Effector CD8-positive, alpha-beta T cell (primary cell): ENCODE results near the gene TXNRD2.
"Not testable (repeated sequence)": the region's sequence is repeated elsewhere in the genome, so short reads cannot be mapped to it uniquely, and the experiment has no call there.

Experiments
- DNase-seq: peaks from one replicate; lab custom pipeline; 2025; lab: John Stamatoyannopoulos, UW

TXNRD2 gene

DNA sequence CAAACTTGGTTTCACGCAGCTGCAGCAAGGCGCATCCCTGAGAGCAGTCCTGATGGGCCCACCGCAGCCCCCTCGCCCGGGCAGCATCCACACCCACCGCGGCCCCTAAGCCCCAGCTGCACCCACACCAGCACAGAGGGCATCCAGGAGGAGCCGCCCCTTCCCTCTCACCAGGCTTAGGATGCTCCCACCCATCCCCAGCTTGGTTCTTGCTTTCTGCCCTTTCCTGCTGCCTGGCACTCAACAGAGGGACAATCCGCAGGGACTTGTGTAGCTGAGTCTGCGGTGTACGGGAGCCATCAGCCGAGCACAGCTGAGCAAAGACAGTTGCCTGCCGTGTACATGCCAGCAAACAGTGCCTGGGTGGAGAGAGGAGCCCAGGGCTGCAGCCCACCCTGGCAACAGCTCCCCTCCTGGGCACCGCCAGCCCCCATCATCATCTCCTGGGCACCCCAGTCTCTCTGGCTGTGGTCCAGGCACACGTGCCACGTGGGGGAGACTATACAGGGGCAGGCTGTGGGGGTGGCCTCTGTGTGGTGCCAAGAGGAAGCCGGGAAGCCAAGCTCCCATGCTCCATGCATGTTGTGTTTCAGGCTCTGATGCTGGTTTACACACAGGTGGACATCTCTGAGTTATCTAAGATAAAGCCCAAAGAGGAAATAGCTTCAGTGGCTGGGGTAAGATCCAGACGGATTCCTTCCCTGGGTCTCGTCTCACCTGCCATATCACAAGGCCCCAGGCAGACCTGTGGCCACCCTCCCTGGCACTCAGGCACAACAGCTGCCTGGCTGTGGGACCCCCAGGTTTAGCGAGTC is 50.9 kb downstream of the TXNRD2 start:
- no peak for DNase-seq

DNA sequence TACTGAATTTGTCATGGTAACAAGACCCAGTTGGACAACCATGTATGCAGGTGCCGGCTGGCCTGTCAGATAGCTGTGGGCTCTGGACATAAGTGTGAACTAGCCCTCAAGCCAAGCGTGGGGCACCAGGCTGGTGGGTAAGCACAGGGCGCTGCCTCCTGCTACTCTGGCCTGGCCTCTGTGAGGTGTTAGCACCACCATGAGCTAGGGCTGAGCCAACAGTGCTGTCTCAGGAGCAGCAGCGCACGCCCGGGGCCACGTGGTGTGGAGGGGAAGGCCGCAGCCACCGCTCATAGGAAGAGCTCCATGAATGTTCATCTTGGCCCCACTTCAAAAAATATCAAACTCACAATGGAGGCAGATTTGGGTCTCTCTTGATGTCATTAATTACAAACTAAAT is 51.7 kb downstream of the TXNRD2 start:
- DNase-seq = no peak

DNA sequence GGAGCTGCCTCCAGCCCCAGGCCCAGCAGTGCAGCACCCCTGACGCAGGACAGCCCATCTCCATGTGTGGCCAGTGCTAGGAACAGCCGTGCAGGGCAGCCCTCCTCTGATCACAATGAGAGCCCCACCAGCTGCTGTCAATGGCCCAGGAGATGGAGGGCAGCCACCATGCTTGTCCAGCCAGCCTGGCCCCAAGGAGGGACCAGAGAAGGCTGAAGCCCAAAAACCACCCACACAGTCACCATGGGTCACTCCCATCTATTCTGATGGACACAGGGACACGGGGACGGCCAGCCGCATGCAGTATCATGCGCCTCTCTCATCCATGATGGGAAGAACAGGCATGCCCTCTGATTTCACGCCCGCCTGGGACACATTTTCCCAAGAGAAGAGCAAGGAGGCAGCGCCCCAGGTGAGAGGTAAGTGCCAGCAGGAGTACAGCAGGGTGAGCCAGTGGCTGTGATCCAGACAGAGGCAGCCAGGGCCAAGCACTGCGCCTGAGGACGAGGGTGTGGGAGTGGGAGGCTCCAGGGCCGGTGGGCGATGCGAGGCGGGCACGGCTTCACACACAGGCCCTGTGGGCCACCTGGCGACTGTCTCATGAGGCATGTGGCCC is 53.4 kb downstream of the TXNRD2 start:
- DNase-seq = no peak

DNA sequence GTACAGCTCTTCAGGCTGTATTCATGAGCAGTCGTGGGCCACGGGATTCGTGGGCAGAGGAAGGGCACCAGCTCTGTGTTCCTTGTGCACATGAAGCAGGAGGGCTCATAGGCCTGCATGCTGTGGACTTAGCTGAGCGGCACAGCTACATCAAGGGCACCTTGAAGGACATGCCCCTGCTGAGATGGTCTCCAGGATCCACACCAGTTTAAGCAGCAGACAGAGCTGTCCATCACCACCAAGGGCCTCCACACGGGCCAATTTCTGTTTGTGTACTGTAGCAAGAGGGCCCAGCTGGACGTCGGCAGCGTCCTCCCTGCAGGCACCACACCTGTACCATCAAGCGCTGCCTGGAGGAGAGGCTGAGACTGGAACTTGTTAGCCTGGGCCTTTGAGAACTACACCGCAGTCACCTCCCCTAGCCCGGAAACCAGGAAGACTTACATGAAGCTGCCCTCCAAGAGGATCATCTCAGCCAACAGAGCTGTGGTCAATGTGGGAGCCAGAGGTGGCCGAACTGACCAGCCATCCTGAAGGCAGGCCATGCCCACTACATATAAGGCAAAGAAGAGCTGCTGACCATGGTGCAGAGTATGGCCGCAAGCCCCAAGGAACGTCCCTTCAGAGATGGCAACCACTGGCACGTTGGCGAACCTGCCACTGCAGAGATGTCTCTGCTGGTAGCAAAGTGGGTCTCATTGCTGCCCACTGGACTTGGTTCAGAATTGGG is 54.2 kb downstream of the TXNRD2 start:
- no peak for DNase-seq

DNA sequence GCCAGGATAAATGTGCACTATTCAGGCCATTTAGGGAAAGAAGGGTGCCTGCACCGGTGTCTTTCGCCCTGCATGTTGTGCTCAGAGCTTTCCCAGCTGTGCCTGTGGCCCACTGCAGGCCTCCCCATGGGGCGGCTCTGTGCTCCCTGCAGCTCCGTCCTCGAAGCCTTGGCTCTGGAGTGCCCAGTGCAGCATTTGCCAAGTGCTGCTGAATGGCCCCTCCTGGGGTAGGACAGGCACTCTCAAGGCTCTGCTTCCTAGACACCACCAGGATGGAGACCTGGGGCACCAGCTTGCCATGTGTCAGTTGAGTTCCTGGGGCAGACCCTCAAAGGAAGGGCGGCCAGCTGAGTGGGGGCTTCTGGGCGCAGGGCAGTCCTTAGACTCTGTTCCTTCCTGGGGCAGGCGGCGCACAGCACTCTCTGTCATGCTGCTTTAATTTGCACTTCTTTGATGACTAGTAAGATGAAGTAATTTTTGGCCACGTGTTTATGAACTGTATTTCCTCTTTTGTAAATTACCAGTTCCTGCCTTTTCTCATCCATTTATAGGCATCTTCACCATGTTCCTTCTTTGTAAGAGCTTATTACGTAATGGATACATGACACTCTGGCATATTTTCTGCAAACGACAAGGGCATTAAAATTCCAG is 54.9 kb downstream of the TXNRD2 start:
- no peak for DNase-seq

DNA sequence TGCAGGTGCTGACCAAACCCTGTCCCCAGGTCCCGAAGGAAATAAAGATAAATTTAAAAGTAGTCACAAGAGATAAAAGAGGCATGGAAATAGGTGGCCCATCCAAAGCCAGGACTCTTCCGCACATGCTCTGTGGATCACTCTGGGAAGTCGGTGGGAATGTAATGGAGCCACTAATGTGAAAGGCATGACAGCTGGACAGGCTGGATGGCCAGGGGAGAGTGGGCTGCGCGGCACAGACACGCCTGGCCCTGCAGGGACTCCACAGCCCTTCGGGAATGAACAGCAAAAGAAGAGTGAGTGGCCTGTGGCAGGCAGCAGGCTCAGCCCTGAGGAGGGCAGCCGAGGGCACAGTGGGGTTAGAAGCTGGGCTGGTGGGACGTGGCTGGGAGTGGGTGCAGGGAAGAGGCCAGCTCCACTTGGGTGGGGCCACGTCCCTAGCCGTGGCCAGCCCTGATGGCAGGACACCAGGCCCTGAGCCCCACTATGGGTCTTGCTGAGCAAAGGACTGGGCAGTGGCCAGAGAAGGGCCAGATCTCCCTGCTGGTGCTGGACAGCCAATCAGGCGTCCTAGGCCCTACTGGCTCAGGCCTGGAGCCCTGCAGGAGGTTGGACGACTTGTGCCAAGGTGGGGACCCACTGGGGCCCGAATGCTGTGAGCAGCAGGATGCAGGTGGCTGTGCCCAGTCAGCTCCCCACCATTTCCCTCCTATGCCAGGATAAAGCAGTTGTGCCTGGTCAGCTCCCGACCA is 55.6 kb downstream of the TXNRD2 start:
- DNase-seq = no peak

DNA sequence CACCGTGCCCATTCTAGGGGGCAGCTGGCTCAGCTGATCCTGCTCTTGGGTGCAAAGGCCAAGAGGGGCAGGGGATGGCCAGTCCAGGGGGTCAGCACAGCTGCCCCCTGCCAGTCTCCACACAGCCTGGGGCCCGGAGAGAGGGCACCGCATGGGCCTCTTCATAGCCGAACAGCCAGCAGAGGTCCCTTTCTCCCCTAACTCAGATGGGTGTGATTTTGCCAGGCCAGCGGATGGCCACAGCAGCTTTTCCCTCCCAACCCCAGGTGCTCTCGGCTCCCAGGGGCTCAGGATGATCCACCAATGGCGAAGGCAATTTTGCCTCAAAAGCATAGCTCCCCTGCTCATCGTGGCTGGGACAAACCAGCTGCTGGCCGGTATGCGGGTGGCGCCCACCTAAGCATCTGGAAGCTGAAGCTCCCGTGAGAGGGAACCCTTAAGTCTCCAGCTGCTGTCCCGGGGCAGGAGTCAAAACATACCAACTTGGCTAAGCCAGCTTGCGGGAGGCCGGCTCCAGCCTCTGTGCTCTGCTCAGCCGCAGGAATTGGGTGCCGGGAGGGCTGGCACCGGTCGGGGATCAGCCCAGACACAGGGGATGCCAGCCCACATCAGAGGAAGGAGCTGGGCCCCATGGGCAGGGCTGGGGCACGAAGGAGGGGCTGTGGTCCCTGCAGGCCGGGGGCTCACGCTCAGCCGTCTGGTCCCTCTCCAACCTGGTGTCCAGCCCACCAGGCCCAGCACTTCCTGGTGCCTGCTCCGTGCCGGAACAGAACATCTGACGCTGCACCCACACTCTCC is 56.5 kb downstream of the TXNRD2 start:
- DNase-seq = no peak

DNA sequence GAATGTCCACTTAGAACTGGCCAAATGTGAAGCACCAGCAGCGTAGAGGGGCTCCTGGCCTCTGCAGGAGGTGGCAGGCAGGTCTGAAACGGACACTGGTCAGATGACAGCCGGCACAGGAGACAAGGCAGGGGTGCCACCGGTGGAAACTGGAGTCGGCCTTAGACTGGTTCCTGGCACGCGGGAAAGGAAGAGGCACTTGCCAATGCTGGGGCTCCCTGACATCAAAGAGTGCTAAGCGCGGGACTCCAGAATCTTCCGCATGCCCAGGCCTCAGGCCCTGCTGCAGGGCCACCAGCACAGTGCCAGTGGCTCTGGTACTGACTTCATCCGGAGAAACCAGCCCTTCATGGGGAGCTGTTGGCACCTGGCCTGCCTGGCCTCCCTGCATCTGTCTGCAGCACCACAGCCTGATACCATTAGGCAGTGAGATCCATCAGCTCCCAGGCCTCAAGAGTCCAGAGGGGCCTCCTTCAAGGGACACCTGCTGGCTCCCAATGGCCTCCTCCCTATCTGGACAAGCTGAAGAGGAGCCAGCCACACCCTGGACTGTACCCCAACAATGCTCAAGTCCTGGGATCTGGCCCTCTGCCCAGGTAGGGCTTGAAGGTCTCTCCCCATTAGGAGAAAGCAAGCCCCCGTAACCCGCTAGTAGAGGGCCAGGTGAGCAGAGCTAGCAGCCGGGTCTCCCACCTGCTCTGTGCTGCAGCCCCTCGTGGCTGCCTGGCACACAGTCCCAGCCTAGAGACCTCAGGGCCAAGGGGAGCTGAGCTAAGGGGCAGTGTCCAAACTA is 57.3 kb downstream of the TXNRD2 start:
- DNase-seq = no peak

DNA sequence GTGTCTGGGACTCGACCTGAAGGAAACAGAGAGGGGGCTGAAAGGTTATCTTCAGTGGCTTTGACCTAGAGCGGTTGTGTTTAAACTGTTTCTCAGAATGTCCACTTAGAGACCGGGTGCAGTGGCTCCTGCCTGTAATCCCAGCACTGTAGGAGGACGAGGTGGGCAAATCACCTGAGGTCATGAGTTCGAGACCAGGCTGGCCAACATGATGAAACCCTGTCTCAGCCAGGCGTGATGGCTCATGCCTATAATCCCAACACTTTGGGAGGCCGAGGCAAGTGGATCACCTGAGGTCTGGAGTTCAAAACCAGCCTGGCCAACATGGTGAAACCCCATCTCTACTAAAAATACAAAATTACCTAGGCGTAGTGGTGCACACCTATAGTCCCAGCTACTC is 58.2 kb downstream of the TXNRD2 start:
- DNase-seq = not testable (repeated sequence)

DNA sequence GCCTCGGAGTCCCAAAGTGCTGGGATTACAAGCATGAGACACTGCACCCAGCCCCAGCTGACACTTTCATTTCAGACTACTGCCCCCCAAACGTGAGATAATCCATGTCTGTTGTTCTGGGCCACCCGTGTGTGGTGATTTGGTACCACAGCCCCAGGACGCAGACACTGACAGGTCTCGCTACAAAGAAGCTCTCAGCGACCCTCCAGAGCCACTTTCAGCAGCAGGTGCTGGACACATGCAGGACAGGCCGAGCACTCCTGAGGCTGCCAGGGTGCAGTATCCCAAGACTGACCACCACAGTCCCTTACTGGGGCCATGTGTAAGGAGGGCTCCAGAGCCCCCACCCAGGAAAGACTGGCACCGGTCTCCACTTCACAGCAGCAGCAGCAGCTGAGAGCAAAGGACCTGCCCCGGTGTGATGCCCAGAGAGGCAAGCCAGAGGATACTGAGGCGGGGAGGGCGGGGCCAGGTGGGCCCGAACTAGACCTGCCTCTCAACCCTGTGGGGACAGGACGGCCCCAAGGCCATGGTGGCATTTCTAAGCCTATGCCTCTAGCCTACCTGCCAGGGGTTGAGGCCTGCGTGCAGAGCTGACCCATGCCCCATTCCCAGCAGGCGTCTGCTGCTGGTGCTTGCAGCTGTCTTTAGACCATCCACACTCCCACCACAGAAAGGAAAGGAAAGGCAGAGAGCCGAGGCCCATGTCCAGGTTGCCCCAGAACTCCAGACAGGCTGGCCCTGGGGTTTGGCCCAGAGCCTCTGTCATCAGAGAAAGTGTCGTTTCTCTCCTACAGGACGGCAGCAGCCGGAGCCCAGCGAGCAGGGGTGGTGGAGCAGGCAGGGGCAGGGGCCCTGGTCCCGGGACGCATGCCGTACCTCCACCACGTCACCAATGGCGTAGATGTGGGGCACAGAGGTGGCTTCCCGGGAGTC is 58.9 kb downstream of the TXNRD2 start:
- no peak for DNase-seq

DNA sequence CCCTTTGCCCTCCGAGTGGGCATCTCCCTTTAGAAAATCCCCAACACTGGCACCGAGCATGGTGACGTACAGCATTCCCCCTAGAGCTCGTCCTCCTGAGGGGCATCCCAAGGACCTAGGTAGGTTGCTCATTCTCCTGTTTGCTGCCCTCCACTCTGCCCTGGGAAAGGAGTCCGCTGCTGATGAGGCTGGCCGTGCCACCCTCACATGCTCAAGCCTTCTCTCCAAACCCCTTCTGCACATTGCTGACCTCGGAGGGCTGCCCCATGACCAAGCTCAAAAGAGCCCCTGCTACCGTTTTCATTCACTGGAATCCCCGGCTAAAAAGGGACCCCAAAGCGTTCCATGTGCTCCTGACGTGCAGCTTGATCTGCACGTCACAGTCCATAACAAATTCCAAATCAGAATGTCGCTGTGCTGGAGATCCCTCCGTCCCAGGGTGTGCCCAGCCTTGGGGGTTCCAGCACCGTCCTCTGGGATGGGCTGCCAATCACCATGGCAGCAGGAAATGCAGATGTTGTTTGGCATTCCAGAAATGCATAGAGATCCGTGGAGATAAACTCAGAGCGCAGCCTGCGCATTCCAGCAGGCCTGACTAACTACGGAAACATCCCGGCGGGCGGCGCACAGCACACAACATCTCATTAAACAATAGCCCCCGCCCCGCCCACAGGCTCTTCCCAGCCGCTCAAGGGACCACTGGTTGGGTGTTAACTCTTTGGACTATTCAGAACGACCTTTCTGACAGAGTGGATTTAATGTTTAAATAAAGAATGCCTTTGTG is 60.6 kb downstream of the TXNRD2 start:
- DNase-seq = no peak

DNA sequence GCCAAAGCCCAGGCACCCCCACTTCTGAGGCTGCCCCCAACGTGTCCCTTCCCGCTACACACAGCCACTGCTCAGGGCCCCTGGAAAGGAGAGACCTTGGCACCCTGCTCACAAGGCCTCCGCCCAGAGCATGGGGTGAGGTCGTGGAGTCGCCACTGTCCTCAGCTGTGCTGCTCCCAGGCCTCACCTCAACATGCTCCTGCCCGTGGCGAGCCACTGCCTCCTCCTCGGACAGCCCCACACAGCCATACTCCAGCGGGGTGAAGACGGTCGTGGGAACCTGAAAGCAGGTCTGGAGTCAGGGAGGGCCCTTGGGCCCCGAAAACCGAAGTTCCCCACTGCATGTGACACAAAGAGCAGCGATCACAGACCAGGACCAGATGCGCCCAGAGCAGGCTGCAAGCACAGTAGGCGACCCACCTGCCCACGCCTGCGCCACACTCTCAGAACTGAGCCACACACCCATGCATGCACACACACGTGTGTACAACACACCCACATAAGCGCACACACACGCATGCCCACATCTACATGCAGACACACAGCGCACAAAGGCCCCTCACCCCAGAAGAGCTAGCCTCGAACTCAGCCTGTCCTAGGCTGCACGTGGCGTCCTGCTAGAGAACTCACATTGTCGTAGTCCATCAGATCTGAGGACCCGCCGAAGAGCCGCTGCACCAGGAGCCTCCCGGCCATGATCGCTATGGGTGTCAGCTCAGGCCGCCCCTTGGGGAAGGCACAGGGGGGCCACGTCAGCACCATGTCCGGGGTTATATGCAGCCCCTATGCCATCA is 61.4 kb downstream of the TXNRD2 start:
- no peak for DNase-seq

DNA sequence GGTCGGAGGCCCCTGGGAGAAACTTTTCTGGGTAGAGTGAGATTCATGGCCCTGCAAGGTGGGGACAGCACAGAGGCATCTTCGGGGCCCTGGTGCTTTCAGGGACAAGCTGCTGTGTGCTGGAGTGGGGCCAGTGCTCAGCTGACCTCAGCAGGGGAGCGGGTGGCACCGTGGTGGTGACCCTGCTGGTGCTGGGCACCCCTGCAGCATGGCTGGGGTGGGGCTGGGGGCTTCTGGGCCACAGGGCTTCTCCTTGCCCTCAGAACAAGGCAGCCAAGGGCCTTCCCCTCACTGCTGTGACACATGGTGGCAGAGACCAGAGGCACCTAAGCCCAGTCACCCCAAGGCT is 62.0 kb downstream of the TXNRD2 start:
- no peak for DNase-seq

DNA sequence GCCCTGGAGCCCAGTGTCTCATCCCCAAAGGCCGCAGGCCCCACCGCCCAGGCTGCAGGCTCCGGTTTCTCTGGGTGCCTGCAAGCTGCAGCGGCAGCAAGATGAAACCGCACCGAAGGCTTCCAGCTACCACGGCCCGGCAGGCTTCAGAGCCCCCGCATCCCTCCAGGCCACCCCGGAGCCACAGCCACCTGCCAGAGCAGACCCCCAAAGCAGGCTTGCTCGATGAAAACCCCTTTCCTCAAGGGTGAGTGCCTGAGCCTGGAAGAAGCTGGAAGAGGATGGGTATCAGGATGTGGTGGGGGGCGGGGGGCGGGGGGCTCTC is 62.4 kb downstream of the TXNRD2 start:
- no peak for DNase-seq

DNA sequence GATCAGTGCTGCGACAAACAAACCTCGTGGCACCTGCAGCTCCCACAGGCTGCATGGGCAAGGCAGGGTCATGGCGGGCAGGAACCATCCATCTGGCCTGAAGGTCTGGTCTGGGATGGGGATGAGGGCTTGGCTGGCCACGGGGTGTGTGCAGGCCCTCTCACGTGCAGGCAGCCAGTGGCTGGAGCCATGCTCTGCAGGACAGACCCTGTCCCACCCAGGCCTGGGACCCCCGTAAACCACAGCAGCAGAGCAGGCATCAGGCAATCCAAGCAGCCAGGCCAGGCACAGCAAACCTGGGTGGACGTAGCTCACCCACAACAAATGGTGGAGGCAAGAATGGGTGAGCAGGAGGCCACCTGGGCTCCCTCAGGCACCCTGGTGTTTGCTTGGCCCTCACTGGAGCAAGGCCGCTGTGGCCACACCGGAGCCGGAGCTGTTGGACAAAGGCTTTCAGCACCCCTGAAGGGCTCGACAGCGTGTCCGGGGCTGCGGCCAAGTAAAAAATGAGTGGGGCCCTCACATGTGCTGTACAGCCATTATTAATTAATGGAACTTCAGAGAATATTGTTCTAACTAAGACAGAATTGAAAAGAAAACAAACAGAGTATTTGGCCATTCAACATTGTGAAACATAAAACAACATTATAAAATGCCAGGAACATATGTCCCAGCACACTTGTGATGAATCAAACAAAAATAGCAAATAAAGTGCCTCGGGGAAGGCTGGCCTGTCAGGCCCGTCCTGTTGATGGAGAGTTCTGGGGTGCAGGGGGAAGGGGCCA is 63.0 kb downstream of the TXNRD2 start:
- no peak for DNase-seq

DNA sequence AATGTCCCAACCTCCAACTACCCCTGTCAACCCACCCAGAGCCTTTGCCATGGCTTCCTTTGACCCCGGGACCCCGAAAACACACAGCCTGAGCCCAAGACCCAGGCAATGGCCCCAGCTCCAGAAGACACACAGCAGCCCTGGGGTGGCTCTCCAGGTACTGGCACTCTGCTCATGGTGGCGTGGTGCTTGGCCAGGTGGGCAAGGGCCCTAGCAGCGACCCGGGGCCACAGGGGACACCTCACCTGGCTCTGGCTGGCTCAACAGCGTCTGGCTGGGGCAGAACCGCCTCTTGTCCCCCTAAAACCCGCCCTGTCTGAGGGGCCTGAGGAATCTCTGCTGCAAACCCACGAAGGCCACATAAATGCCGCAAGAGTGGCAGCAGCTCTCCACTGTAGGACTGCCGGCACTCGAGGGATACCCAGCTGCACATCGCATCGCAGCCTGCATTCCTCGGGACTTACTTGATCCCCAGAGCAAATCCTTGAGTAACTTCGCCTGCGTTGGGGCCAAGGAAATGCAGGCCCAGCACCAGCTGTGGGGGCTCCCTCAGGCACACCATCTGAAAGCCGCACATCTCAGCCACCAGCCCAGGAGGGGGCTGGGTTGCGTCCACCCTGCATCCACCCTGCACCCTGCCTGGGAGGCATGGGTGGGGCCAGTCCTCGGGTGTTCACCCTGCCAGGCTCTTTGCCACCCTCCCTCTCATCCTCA is 63.8 kb downstream of the TXNRD2 start:
- DNase-seq = no peak
